ENCODE results near the gene DOCK6. TPM values are rescaled to one million over a fixed set of nuclear protein-coding genes. Genes with fewer than 3 reads are reported as not detected.

DOCK6 gene
- total RNA-seq, 1 experiment from 2014 or later: 82.4 TPM

- ATAC-seq (no peak), DNase-seq (ENCODE audit: low read depth, low spot score) (no peak)
- Histone ChIP-seq H3K4me3 (replicated peaks in 1 of 2; ENCODE audit: low read depth in 1 of 2, low read length in 2 of 2) (no peak overlapping the region), H3K79me2 (ENCODE audit: insufficient read depth, low read length) (no peaks in the 10 kb centered on the region), H3K9ac (ENCODE audit: low read length) (no peak overlapping the region), H3K36me3 (ENCODE audit: control insufficient read depth in 1 of 2, insufficient read depth in 2 of 2, low read length in 2 of 2) (no peaks in the 10 kb centered on the region), H3K27me3 (ENCODE audit: insufficient read depth, low read length) (no peaks in the 10 kb centered on the region), H3K4me1 (ENCODE audit: control insufficient read depth in 1 of 2, insufficient read depth in 2 of 2, low read length in 2 of 2) (peaks cover 18 to 38% of the 10 kb centered on the region in 2 experiments), H3K9me2 (ENCODE audit: insufficient read depth) (no peaks in the 10 kb centered on the region), H3K4me2 (ENCODE audit: low read length) (no peak overlapping the region), H2AFZ (ENCODE audit: low read depth, low read length, poor library complexity, severe bottlenecking) (no peak overlapping the region), H4K20me1 (ENCODE audit: insufficient read depth) (no peaks in the 10 kb centered on the region), H3K27ac (ENCODE audit: low read depth, low read length) (no peak overlapping the region), H3K9me3 (ENCODE audit: control insufficient read depth in 1 of 2, insufficient read depth in 1 of 2, low read depth in 1 of 2, low read length in 2 of 2) (no peaks in the 10 kb centered on the region)
- ChIA-PET POLR2A (no interaction called here), RAD21 (ENCODE audit: low non-redundant PET in 1 of 2, low total read pairs in 2 of 2, uncharacterized antibody in 2 of 2, unreplicated experiment in 2 of 2) (no interaction called here), CTCF (interaction anchor here (1.9 kb wide), 1 partner anchor 26 kb away, joined by 4 read pairs; no protein-coding TSS in a partner anchor)
- TF ChIP-seq EGR1 (IDR thresholded peaks at IDR 0.05; ENCODE audit: low read depth) (no peak), JUND (IDR thresholded peaks at IDR 0.05) (no peak), ATF3 (IDR thresholded peaks at IDR 0.05) (no peak), EZH2phosphoT487 (IDR thresholded peaks at IDR 0.05; ENCODE audit: borderline replicate concordance) (no peak), EZH2 (IDR thresholded peaks at IDR 0.05) (no peak), SIN3A (IDR thresholded peaks at IDR 0.05; ENCODE audit: low read depth) (no peak)
- intact Hi-C loops (cut with micrococcal nuclease): no loop called here
- BruUV-seq (replicated peaks): no TSS peak
Measured at GRCh38 chr19:11267316-11268085, 5.2 kb upstream of the DOCK6 start.

- H3K4me3 ChIP-seq (replicated peaks in 1 of 2; ENCODE audit: low read depth in 1 of 2, low read length in 2 of 2): no peak overlapping the region
Measured at GRCh38 chr19:11265785-11266236, 3.5 kb upstream of the DOCK6 start.

More at GRCh38 chr19:11265785-11266236, 3.5 kb upstream of the DOCK6 start:
- Histone ChIP-seq H3K79me2 (ENCODE audit: insufficient read depth, low read length) (no peaks in the 10 kb centered on the region; the same call in 1 of the 2 replicates), H3K9me2 (ENCODE audit: insufficient read depth) (no peaks in the 10 kb centered on the region), H2AFZ (ENCODE audit: low read depth, low read length, poor library complexity, severe bottlenecking) (no peak overlapping the region), H3K9me3 (ENCODE audit: control insufficient read depth in 1 of 2, insufficient read depth in 1 of 2, low read depth in 1 of 2, low read length in 2 of 2) (no peaks in the 10 kb centered on the region), H3K4me2 (ENCODE audit: low read length) (peak overlapping the region; percentile 60), H3K9ac (ENCODE audit: low read length) (peak overlapping the region; percentile 29; the same call in 1 of the 2 replicates), H4K20me1 (ENCODE audit: insufficient read depth) (no peaks in the 10 kb centered on the region), H3K4me1 (ENCODE audit: control insufficient read depth in 1 of 2, insufficient read depth in 2 of 2, low read length in 2 of 2) (peaks cover 18 to 42% of the 10 kb centered on the region in 2 experiments), H3K27ac (ENCODE audit: low read depth, low read length) (no peak overlapping the region), H3K36me3 (ENCODE audit: control insufficient read depth in 1 of 2, insufficient read depth in 2 of 2, low read length in 2 of 2) (no peaks in the 10 kb centered on the region), H3K27me3 (ENCODE audit: insufficient read depth, low read length) (no peaks in the 10 kb centered on the region)
- peak; percentile 56 for DNase-seq (ENCODE audit: low read depth, low spot score)
- ChIA-PET POLR2A (no interaction called here), CTCF (interaction anchor here (0.8 to 1.9 kb wide), 2 partner anchors 28 to 170 kb away, joined by 3 to 4 read pairs; partner anchors contain the start of gene PRKCSH), RAD21 (ENCODE audit: low non-redundant PET in 1 of 2, low total read pairs in 2 of 2, uncharacterized antibody in 2 of 2, unreplicated experiment in 2 of 2) (no interaction called here)
- ATAC-seq: peak; percentile 75
- TF ChIP-seq SP1 (IDR thresholded peaks at IDR 0.05; ENCODE audit: low read depth) (peak; percentile 89), ZFX (IDR thresholded peaks at IDR 0.05) (no peak), TCF7L2 (IDR thresholded peaks at IDR 0.05; ENCODE audit: borderline replicate concordance, extremely low read depth, insufficient read depth, insufficient read length) (peak; percentile 51), POLR2AphosphoS5 (IDR thresholded peaks at IDR 0.05; ENCODE audit: low read depth, low read length) (peak; percentile 49; the same call in 1 of the 2 replicates), CBX3 (IDR thresholded peaks at IDR 0.05; ENCODE audit: low read depth) (peak; percentile 76; the same call in 1 of the 2 replicates)
- TF ChIP-seq, protein P1, sequence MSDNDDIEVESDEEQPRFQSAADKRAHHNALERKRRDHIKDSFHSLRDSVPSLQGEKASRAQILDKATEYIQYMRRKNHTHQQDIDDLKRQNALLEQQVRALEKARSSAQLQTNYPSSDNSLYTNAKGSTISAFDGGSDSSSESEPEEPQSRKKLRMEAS (IDR thresholded peaks at IDR 0.05): peak; percentile 91
- no TSS peak for BruUV-seq (replicated peaks)
- intact Hi-C loops (cut with micrococcal nuclease): no loop called here
